WTC11 (cell line): ENCODE data around the gene EML6. TPM values are rescaled to one million over a fixed set of nuclear protein-coding genes. Genes with fewer than 3 reads are reported as not detected.

Source experiments
- ATAC-seq: fragments of 200-7000 bp; cut with Tn5 transposase; 2 replicates; pipeline ENCODE4 v1.10.0; 2021; ENCODE audit warnings: mild to moderate bottlenecking, moderate library complexity
- CTCF ChIA-PET: fragments of 300-600 bp; sonication (Branson Sonifier 250); formaldehyde crosslinking; loops from one replicate; lab custom pipeline; 2021; ENCODE audit warnings: antibody characterized with exemption; lab: Charles Lee
- POLR2A ChIA-PET: fragments of 350-600 bp; sonication (Branson Sonifier 250); formaldehyde crosslinking; loops from one replicate; lab custom pipeline; 2021; ENCODE audit warnings: antibody characterized with exemption; lab: Charles Lee
- DNase-seq: peaks from one replicate; pipeline ENCODE4 v3.0.0; 2021; ENCODE audit warnings: low spot score
- H3K27ac Mint-ChIP-seq: 2 replicates; pipeline ENCODE4 v1.8.0; 2021; ENCODE audit warnings: mixed read lengths
- H3K27me3 Mint-ChIP-seq: 2 replicates; pipeline ENCODE4 v1.8.0; 2021; ENCODE audit warnings: low read depth, mild to moderate bottlenecking, moderate library complexity, mixed read lengths
- H3K36me3 Mint-ChIP-seq: 2 replicates; pipeline ENCODE4 v1.8.0; 2021; ENCODE audit warnings: mixed read lengths
- H3K4me1 Mint-ChIP-seq: 2 replicates; pipeline ENCODE4 v1.8.0; 2022; ENCODE audit warnings: mixed read lengths
- H3K4me3 Mint-ChIP-seq: 2 replicates; pipeline ENCODE4 v1.8.0; 2021; ENCODE audit warnings: mild to moderate bottlenecking, moderate library complexity, mixed read lengths
- H3K9me3 Mint-ChIP-seq: 2 replicates; pipeline ENCODE4 v1.8.0; 2021; ENCODE audit warnings: mixed read lengths
- CBFB ChIP-seq: sonication (generic); formaldehyde crosslinking; IDR thresholded peaks from 2 replicates; pipeline ENCODE4 v1.8.1; 2022; ENCODE audit warnings: mild to moderate bottlenecking, low read depth, missing genetic modification reagents
- CREM ChIP-seq: sonication (generic); formaldehyde crosslinking; IDR thresholded peaks from 2 replicates; pipeline ENCODE4 v1.8.1; 2022; ENCODE audit warnings: mild to moderate bottlenecking, missing genetic modification reagents, moderate library complexity
- FOXJ3 ChIP-seq: sonication (generic); formaldehyde crosslinking; IDR thresholded peaks from 2 replicates; pipeline ENCODE4 v1.9.0; 2021; ENCODE audit warnings: missing genetic modification reagents, mild to moderate bottlenecking, borderline replicate concordance
- FOXK1 ChIP-seq: sonication (generic); formaldehyde crosslinking; IDR thresholded peaks from 2 replicates; pipeline ENCODE4 v1.8.0; 2022; ENCODE audit warnings: mild to moderate bottlenecking, moderate library complexity, missing genetic modification reagents
- FOXP1 ChIP-seq: sonication (generic); formaldehyde crosslinking; IDR thresholded peaks from 2 replicates; pipeline ENCODE4 v1.8.0; 2022; ENCODE audit warnings: missing genetic modification reagents, mild to moderate bottlenecking, moderate library complexity, borderline replicate concordance
- FOXP4 ChIP-seq: sonication (generic); formaldehyde crosslinking; IDR thresholded peaks from 2 replicates; pipeline ENCODE4 v1.8.0; 2022; ENCODE audit warnings: mild to moderate bottlenecking, missing genetic modification reagents
- GTF2I ChIP-seq: fragments of 250-450 bp; sonication (Bioruptor Pico); conservative IDR thresholded peaks from 2 replicates; pipeline ENCODE4 v1.4.0; 2021; ENCODE audit warnings: mild to moderate bottlenecking
- NFATC4 ChIP-seq: fragments of 250-450 bp; sonication (Bioruptor Pico); IDR thresholded peaks from 2 replicates; pipeline ENCODE4 v1.9.0; 2021; ENCODE audit warnings: mild to moderate bottlenecking
- NR2C2 ChIP-seq: sonication (generic); formaldehyde crosslinking; IDR thresholded peaks from 2 replicates; pipeline ENCODE4 v1.8.0; 2022; ENCODE audit warnings: mild to moderate bottlenecking, missing genetic modification reagents
- PREB ChIP-seq: sonication (generic); formaldehyde crosslinking; IDR thresholded peaks from 2 replicates; pipeline ENCODE4 v1.8.1; 2022; ENCODE audit warnings: mild to moderate bottlenecking, missing genetic modification reagents, moderate library complexity, borderline replicate concordance
- PRRX2 ChIP-seq: fragments of 250-450 bp; sonication (Bioruptor Pico); IDR thresholded peaks from 2 replicates; pipeline ENCODE4 v1.8.0; 2021; ENCODE audit warnings: mild to moderate bottlenecking
- RORB ChIP-seq: fragments of 250-450 bp; sonication (Bioruptor Pico); IDR thresholded peaks from 2 replicates; pipeline ENCODE4 v1.9.0; 2021; ENCODE audit warnings: mild to moderate bottlenecking
- SMAD3 ChIP-seq: sonication (generic); formaldehyde crosslinking; IDR thresholded peaks from 2 replicates; pipeline ENCODE4 v1.8.0; 2022; ENCODE audit warnings: missing genetic modification reagents, mild to moderate bottlenecking, borderline replicate concordance
- TEAD1 ChIP-seq: sonication (generic); formaldehyde crosslinking; IDR thresholded peaks from 2 replicates; pipeline ENCODE4 v1.8.0; 2022; ENCODE audit warnings: mild to moderate bottlenecking, missing genetic modification reagents
- total RNA-seq: library from RNA; stranded (reverse); gene quantifications from 3 replicates; pipeline ENCODE4 v1.2.3, GENCODE V29; 2021
- TF ChIP-seq, protein P1 (sequence below): fragments of 250-450 bp; sonication (Bioruptor Pico); IDR thresholded peaks from 2 replicates; pipeline ENCODE4 v2.1.2; 2022; ENCODE audit warnings: mild to moderate bottlenecking, moderate library complexity
- TF ChIP-seq, protein P2 (sequence below): sonication (generic); formaldehyde crosslinking; IDR thresholded peaks from 2 replicates; pipeline ENCODE4 v1.8.1; 2022; ENCODE audit warnings: low read depth, mild to moderate bottlenecking, moderate library complexity, missing genetic modification reagents, borderline replicate concordance
- TF ChIP-seq, protein P3 (sequence below): sonication (generic); formaldehyde crosslinking; IDR thresholded peaks from 2 replicates; pipeline ENCODE4 v1.8.1; 2023; ENCODE audit warnings: mild to moderate bottlenecking, missing genetic modification reagents
- TF ChIP-seq, protein P4 (sequence below): sonication (generic); formaldehyde crosslinking; IDR thresholded peaks from 2 replicates; pipeline ENCODE4 v1.8.1; 2022; ENCODE audit warnings: missing genetic modification reagents, borderline replicate concordance
- TF ChIP-seq, protein P5 (sequence below): sonication (generic); formaldehyde crosslinking; conservative IDR thresholded peaks from 2 replicates; pipeline ENCODE4 v1.8.1; 2023; ENCODE audit warnings: mild to moderate bottlenecking, low read depth, missing genetic modification reagents, moderate library complexity
- TF ChIP-seq, protein P6 (sequence below): sonication (generic); formaldehyde crosslinking; IDR thresholded peaks from 2 replicates; pipeline ENCODE4 v1.8.0; 2022; ENCODE audit warnings: mild to moderate bottlenecking, missing genetic modification reagents
- TF ChIP-seq, protein P7 (sequence below): sonication (generic); formaldehyde crosslinking; IDR thresholded peaks from 2 replicates; pipeline ENCODE4 v1.8.1; 2023; ENCODE audit warnings: mild to moderate bottlenecking, moderate library complexity, missing genetic modification reagents

Gene EML6
- total RNA-seq, 1 experiment from 2014 or later: 2.1 TPM

- TF ChIP-seq FOXJ3 (CRISPR knock-in tag) (no peak), PREB (CRISPR knock-in tag) (no peak), GTF2I (no peak), FOXK1 (CRISPR knock-in tag) (no peak), CBFB (CRISPR knock-in tag) (no peak), RORB (CRISPR knock-in tag) (no peak), TEAD1 (no peak), FOXP4 (no peak), PRRX2 (CRISPR knock-in tag) (no peak)
- TF ChIP-seq, protein P1, sequence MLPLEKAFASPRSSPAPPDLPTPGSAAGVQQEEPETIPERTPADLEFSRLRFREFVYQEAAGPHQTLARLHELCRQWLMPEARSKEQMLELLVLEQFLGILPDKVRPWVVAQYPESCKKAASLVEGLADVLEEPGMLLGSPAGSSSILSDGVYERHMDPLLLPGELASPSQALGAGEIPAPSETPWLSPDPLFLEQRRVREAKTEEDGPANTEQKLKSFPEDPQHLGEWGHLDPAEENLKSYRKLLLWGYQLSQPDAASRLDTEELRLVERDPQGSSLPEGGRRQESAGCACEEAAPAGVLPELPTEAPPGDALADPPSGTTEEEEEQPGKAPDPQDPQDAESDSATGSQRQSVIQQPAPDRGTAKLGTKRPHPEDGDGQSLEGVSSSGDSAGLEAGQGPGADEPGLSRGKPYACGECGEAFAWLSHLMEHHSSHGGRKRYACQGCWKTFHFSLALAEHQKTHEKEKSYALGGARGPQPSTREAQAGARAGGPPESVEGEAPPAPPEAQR (CRISPR knock-in tag): no peak
- TF ChIP-seq, protein P2, sequence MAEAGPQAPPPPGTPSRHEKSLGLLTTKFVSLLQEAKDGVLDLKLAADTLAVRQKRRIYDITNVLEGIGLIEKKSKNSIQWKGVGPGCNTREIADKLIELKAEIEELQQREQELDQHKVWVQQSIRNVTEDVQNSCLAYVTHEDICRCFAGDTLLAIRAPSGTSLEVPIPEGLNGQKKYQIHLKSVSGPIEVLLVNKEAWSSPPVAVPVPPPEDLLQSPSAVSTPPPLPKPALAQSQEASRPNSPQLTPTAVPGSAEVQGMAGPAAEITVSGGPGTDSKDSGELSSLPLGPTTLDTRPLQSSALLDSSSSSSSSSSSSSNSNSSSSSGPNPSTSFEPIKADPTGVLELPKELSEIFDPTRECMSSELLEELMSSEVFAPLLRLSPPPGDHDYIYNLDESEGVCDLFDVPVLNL (CRISPR knock-in tag): no peak
- TF ChIP-seq, protein P3, sequence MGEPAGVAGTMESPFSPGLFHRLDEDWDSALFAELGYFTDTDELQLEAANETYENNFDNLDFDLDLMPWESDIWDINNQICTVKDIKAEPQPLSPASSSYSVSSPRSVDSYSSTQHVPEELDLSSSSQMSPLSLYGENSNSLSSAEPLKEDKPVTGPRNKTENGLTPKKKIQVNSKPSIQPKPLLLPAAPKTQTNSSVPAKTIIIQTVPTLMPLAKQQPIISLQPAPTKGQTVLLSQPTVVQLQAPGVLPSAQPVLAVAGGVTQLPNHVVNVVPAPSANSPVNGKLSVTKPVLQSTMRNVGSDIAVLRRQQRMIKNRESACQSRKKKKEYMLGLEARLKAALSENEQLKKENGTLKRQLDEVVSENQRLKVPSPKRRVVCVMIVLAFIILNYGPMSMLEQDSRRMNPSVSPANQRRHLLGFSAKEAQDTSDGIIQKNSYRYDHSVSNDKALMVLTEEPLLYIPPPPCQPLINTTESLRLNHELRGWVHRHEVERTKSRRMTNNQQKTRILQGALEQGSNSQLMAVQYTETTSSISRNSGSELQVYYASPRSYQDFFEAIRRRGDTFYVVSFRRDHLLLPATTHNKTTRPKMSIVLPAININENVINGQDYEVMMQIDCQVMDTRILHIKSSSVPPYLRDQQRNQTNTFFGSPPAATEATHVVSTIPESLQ: no peak
- TF ChIP-seq, protein P4, sequence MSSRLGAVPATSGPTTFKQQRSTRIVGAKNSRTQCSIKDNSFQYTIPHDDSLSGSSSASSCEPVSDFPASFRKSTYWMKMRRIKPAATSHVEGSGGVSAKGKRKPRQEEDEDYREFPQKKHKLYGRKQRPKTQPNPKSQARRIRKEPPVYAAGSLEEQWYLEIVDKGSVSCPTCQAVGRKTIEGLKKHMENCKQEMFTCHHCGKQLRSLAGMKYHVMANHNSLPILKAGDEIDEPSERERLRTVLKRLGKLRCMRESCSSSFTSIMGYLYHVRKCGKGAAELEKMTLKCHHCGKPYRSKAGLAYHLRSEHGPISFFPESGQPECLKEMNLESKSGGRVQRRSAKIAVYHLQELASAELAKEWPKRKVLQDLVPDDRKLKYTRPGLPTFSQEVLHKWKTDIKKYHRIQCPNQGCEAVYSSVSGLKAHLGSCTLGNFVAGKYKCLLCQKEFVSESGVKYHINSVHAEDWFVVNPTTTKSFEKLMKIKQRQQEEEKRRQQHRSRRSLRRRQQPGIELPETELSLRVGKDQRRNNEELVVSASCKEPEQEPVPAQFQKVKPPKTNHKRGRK (CRISPR knock-in tag): no peak
These were observed 168.4 kb downstream of the EML6 start (continued) for GRCh38 chr2:54891909-54892308.

- DNase-seq: no peak
- Mint-ChIP-seq H3K27ac (no peak overlapping the region), H3K9me3 (peaks cover 15% of the 10 kb centered on the region), H3K4me3 (no peak overlapping the region), H3K27me3 (no peaks in the 10 kb centered on the region), H3K36me3 (no peaks in the 10 kb centered on the region), H3K4me1 (no peaks in the 10 kb centered on the region)
- TF ChIP-seq FOXJ3 (CRISPR knock-in tag): no peak
- TF ChIP-seq, protein P5, sequence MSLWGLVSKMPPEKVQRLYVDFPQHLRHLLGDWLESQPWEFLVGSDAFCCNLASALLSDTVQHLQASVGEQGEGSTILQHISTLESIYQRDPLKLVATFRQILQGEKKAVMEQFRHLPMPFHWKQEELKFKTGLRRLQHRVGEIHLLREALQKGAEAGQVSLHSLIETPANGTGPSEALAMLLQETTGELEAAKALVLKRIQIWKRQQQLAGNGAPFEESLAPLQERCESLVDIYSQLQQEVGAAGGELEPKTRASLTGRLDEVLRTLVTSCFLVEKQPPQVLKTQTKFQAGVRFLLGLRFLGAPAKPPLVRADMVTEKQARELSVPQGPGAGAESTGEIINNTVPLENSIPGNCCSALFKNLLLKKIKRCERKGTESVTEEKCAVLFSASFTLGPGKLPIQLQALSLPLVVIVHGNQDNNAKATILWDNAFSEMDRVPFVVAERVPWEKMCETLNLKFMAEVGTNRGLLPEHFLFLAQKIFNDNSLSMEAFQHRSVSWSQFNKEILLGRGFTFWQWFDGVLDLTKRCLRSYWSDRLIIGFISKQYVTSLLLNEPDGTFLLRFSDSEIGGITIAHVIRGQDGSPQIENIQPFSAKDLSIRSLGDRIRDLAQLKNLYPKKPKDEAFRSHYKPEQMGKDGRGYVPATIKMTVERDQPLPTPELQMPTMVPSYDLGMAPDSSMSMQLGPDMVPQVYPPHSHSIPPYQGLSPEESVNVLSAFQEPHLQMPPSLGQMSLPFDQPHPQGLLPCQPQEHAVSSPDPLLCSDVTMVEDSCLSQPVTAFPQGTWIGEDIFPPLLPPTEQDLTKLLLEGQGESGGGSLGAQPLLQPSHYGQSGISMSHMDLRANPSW (CRISPR knock-in tag): no peak
- TF ChIP-seq RORB (CRISPR knock-in tag): no peak
- no peak for TF ChIP-seq NFATC4 (CRISPR knock-in tag)
- no peak for TF ChIP-seq FOXP1 (CRISPR knock-in tag)
- TF ChIP-seq NR2C2 (CRISPR knock-in tag): no peak
- no peak for TF ChIP-seq SMAD3 (CRISPR knock-in tag)
- TF ChIP-seq, protein P6, sequence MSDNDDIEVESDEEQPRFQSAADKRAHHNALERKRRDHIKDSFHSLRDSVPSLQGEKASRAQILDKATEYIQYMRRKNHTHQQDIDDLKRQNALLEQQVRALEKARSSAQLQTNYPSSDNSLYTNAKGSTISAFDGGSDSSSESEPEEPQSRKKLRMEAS (CRISPR knock-in tag): no peak
- TF ChIP-seq CREM (CRISPR knock-in tag): no peak
- TF ChIP-seq, protein P7, sequence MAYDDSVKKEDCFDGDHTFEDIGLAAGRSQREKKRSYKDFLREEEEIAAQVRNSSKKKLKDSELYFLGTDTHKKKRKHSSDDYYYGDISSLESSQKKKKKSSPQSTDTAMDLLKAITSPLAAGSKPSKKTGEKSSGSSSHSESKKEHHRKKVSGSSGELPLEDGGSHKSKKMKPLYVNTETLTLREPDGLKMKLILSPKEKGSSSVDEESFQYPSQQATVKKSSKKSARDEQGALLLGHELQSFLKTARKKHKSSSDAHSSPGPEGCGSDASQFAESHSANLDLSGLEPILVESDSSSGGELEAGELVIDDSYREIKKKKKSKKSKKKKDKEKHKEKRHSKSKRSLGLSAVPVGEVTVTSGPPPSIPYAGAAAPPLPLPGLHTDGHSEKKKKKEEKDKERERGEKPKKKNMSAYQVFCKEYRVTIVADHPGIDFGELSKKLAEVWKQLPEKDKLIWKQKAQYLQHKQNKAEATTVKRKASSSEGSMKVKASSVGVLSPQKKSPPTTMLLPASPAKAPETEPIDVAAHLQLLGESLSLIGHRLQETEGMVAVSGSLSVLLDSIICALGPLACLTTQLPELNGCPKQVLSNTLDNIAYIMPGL: no peak
- POLR2A ChIA-PET: no interaction called here
- CTCF ChIA-PET: no interaction called here
- no peak for ATAC-seq
These were observed 171.0 kb downstream of the EML6 start for GRCh38 chr2:54894467-54894866.
